ENCODE results near the gene PSIP1. TPM values are rescaled to one million over a fixed set of nuclear protein-coding genes. Genes with fewer than 3 reads are reported as not detected.
A peak's percentile ranks its signal among the peaks of the same experiment; 100 is the strongest.
"Not testable (repeated sequence)": the region's sequence is repeated elsewhere in the genome, so short reads cannot be mapped to it uniquely, and the experiment has no call there.

PSIP1 gene
- total RNA-seq, 1 donor from 2014 or later, result 32.2 TPM

GRCh38 chr9:15433661-15434060, 77.1 kb downstream of the PSIP1 start:
- no peak for DNase-seq (ENCODE audit: low spot score)

GRCh38 chr9:15433191-15433590, 77.6 kb downstream of the PSIP1 start:
- no peak for DNase-seq (ENCODE audit: low spot score)

DNA sequence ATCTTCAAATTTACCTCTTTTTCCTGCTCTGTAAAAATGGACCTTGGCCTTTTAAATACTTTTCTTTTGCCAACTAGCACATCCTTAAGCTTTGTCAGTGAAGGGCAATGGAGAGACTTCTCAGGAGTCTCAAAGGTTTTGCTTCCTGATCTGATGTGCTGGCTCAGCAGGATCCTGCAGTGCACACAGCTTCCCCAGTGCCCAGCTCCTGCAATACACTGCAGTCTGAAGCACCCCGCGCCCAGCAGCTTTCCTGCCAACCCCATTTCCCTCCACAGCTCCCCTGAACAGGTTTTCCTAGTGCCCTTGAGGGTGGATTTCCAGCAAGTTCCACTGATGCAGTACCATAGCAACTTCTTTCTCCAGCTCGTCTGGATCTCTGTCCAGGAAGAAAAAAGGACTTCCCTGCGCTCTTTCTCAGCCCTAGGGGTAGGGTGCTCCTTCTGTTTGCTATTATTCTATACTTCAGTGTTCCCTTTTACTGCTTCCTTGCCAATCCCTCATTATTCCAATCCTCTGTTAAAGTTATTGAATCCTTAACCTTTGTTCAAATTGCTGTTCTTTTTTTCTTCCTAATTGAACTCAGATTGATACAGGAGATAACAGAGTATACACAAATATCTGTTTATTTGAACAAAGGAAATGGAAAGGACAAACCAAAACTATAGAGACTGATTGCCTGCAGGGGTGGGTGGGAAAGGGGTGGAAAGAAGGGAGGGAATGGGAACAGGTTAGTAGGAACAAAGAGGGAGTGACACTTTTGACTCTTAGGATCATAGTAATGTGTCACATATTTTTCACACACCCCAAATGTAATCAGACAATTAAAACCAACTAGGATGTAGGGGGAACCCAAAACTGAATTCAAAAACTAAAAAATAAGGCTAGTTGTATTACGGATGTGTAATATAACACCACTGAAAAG, 79.6 kb downstream of the PSIP1 start:
- no peak for DNase-seq (ENCODE audit: low spot score)

GRCh38 chr9:15427702-15428101, 83.1 kb downstream of the PSIP1 start:
- not testable (repeated sequence) for DNase-seq (ENCODE audit: low spot score)

- no peak for DNase-seq (ENCODE audit: low spot score)
Measured at GRCh38 chr9:15426019-15426418, 84.8 kb downstream of the PSIP1 start.

- no peak for DNase-seq (ENCODE audit: low spot score)
Measured at GRCh38 chr9:15423231-15423985, 87.4 kb downstream of the PSIP1 start.

DNA sequence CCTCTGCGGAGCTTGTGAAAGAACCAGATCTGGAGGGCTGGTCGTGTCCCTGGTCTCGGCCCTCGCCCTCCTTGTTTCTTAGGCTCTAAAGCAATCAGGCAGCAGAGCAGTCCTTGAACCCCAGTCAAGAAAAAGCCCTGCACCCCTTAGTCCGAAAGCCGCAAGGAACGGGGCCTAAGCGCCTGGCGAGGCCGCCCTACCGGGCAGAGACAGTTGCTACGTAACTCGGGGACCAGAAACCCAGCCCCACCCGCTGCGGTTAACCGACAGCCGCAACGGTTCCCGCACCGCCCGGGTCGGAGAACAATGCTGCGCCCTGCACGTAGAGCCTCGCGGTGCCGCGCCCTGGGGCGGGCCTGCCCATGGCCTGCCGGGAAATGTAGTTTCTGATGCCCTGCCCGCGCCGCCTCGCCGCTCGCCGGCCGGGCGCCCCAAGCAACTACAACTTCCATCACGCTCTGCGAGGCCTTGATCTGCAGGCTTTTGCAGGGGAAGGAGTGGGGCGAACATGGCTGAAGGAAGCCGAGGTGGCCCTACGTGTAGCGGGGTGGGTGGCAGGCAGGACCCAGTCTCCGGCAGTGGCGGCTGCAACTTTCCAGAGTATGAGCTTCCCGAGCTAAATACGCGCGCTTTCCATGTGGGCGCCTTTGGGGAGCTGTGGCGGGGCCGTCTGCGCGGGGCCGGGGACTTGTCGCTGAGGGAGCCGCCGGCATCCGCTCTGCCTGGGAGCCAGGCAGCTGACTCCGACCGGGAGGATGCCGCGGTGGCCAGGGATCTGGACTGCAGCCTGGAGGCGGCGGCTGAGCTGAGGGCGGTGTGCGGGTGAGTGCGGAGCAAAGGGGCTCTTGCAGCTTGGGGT, 88.2 kb downstream of the PSIP1 start, which contains the start of gene SNAPC3:
SNAPC3 (plus strand) TSS at position 505 of the 859 bp plus-strand sequence; CDS start at position 509, 4 bp downstream.
- DNase-seq (ENCODE audit: low spot score), result peak; percentile 95

- DNase-seq (ENCODE audit: low spot score), result no peak
Measured at GRCh38 chr9:15421990-15422371, 88.8 kb downstream of the PSIP1 start.

GRCh38 chr9:15421532-15421931, 89.2 kb downstream of the PSIP1 start:
- no peak for DNase-seq (ENCODE audit: low spot score)

DNA sequence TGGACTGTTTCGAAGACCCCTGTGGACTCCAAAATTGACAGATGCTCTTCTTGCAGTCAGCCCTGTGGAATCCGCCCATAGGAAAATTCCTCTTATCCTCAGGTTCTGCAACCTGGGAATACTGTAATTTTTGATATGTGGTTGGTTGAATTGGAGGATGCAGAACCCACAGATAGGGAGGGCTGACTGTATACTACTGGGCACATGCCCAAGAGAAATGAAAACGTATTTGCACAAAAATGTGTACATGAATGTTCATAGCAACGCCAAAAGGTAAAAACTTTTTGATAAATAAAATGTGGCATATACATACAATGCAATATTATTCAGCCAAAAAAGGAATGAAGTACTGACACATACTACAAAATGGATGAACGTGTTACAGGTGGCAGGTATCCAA, 90.0 kb downstream of the PSIP1 start:
- DNase-seq (ENCODE audit: low spot score), result no peak

- DNase-seq (ENCODE audit: low spot score), result no peak
Measured at GRCh38 chr9:15417626-15418025, 93.1 kb downstream of the PSIP1 start.

DNA sequence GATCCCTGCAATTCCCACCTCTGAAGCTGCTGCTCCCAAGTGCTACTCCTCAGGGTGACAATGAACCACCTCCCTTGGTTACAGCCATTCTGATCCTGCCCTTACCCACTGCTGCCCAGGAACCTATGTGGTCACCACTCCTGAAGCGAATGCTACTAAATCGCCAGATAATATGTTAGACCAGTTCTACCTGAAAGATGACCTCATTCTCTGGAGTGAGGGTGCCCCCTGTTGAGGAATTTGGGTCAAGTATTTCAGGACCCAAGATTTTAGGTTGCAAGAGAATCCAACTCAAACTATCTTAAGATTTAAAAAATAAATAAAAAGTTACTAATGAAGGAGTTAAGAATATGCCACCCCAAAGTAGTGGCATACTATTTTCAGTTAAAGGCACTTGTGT, 93.9 kb downstream of the PSIP1 start:
- no peak for DNase-seq (ENCODE audit: low spot score)

Other genes starting within 250 kb of the PSIP1 start
- 18.6 TPM for gene TTC39B, start 203.8 kb downstream of the PSIP1 start, total RNA-seq
- gene SNAPC3, start 88.1 kb downstream of the PSIP1 start, total RNA-seq, result 40.5 TPM
- gene CCDC171, start 42.1 kb upstream of the PSIP1 start, total RNA-seq, result 4.5 TPM